HG02623 (cell line): ENCODE results near the gene CHMP2A.
"Not testable (repeated sequence)": the region's sequence is repeated elsewhere in the genome, so short reads cannot be mapped to it uniquely, and the experiment has no call there.

ENCODE experiments used
- ATAC-seq: cut with Tn5 transposase; IDR thresholded peaks from one replicate; pipeline ENCODE4 v1.9.1; 2021; ENCODE audit warnings: moderate library complexity; ENCODE audit not compliant: unreplicated experiment

The CHMP2A gene

GRCh38 chr19:58513694-58514563 is 41.0 kb downstream of the CHMP2A start:
- peak; percentile 64 for ATAC-seq

DNA sequence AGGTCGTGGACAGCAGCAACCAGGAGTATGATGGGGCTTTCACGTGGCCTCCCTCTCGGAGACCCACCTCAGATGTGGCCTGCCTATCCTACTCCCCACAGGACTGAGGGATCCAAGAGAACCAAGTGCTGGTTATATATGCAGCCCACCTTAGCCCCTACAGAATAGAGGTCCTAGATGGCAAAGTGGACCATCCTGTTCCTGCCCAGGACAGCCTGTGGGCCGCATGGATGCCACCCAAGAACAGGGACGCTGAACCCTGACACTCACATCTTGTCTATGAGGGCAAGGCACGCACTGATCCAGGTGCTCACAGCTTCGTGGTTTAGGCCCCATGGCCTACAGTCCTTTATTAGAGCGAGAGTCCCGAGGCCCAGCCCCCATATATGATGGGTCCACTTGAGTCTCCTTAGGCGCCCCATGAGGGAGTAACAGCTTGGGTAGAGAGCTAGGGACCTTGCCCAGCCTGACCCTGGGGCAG is 41.7 kb downstream of the CHMP2A start:
- ATAC-seq: no peak

GRCh38 chr19:58511353-58512208 is 43.3 kb downstream of the CHMP2A start, which contains the start of gene SLC27A5:
SLC27A5 (minus strand) TSS chr19:58511992; CDS start chr19:58511955, 37 bp downstream.
- no peak for ATAC-seq

DNA sequence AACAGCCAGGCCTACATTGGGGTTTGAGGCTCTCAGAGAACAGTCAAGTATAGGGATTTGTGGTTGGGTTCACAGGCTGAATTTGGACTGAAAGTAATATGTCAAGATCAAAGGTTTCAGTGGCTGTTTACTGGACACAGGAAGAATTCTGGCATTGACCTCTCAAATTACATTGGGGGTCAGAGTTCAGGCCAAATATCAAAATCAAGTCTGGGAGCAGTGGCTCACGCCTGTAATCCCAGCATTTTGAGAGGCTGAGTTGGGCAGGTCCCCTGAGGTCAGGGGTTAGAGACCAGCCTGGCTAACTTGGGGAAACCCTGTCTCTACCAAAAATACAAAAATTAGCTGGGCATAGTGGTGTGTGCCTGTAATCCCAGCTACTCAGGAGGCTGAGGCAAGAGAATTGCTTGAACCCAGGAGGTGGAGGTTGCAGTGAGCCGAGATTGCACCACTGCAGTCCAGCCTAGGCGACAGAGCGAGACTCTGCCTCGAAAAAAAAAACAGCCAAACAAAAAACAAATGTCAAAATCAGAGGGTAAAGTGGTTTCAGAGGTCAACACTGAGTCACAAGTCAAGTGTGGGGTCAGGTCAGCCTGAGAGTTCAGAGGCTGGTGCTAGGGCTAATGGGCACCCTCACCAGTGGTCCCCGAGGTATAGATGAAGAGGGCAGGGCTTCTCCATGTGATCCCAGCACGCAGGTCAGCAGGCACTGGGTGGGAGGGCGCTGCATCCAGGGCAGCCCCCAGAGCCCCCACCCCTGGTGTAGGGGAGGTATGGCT is 44.6 kb downstream of the CHMP2A start:
- no peak for ATAC-seq

DNA sequence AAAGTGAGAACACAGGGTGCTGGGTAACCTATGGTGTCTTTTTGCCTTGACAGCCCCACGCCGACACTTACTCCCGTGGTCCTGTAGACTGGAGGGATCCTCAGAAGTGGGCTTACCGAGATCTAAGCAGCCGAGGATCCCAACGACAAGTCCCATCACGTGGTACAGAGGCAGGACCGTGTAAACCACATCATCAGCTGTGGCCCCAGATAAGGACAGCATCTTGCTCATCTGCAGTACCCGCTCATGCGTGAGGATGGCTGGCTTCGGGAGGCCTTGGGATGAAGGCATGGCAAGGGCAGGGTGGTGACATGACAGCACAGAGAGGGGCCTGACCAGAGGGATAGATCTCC is 45.2 kb downstream of the CHMP2A start:
- ATAC-seq: no peak

DNA sequence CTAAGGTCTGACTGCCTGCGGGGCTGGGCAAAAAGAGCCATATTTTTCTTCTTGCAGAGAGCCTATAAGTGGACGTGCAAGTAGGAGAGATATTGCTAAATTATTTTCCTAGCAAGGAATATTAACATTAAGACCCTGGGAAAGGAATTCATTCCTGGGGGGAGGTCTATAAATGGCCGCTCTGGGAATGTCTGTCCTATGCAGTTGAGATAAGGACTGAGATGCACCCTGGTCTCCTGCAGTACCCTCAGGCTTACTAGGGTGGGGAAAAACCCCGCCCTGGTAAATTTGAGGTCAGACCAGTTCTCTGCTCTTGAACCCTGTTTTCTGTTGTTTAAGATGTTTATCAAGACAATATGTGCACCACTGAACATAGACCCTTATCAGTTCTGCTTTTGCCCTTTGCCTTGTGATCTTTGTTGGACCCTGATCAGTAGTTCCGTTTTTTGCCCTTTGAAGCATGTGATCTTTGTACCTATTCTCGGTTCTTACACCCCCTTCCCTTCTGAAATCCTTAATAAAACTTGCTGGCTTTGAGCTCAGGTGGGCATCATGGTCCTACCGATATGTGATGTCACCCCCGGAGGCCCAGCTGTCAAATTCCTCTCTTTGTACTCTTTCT is 47.2 kb downstream of the CHMP2A start:
- not testable (repeated sequence) for ATAC-seq
